B cell (primary cell): Measurements from ENCODE around the gene NAT14. TPM values are rescaled to one million over a fixed set of nuclear protein-coding genes. Genes with fewer than 3 reads are reported as not detected.
A peak's percentile ranks its signal among the peaks of the same experiment; 100 is the strongest.

ENCODE experiments used
- ATAC-seq: fragments of 200-7000 bp; cut with Tn5 transposase; one replicate; pipeline ENCODE4 v1.10.0; 2021; ENCODE audit warnings: low read depth, mild to moderate bottlenecking, moderate number of reproducible peaks, moderate library complexity
- CTCF ChIA-PET: fragments of 350-600 bp; sonication (Branson Sonifier 250); formaldehyde crosslinking; loops from one replicate; lab custom pipeline; 2021; ENCODE audit warnings: antibody characterized with exemption, inconsistent platforms; lab: Charles Lee
- POLR2A ChIA-PET: fragments of 350-600 bp; sonication (Branson Sonifier 250); formaldehyde crosslinking; loops from one replicate; lab custom pipeline; 2021; ENCODE audit warnings: antibody characterized with exemption; lab: Charles Lee
- DNase-seq: peaks from one replicate; pipeline ENCODE4 v3.0.0; 2013
- H2AFZ ChIP-seq: 2 replicates; pipeline ENCODE4 v1.6.1; 2012; ENCODE audit warnings: mild to moderate bottlenecking, low read depth, low read length; ENCODE audit not compliant: insufficient read depth, poor library complexity, severe bottlenecking
- H3K27ac ChIP-seq, 2 donors: 1 replicate in 1 of 2; 2 replicates in 1 of 2; pipeline ENCODE4 v1.5.1; 2012 to 2013; ENCODE audit warnings: low read length in 2 of 2, mild to moderate bottlenecking in 2 of 2, moderate library complexity in 1 of 2
- H3K27me3 ChIP-seq, 4 experiments: fragments of 200-600 bp in 1 of 4; sonication (generic) in 1 of 4; replicated peaks in 1 of 4; 1 replicate in 2 of 4; 2 replicates in 2 of 4; pipeline versions ENCODE4 v1.6.1 to v1.7.0; 2013 to 2016; ENCODE audit warnings: low read length in 3 of 4, mild to moderate bottlenecking in 2 of 4, mixed read lengths in 1 of 4, moderate library complexity in 1 of 4; ENCODE audit not compliant: insufficient read depth in 4 of 4, control insufficient read depth in 3 of 4; ENCODE audit errors: control extremely low read depth in 1 of 4
- H3K36me3 ChIP-seq, 2 experiments: replicated peaks in 1 of 2; 1 replicate in 1 of 2; 2 replicates in 1 of 2; pipeline versions ENCODE4 v1.6.1 to v1.7.1; 2013; ENCODE audit warnings: low read length in 1 of 2; ENCODE audit not compliant: insufficient read depth in 2 of 2, control insufficient read depth in 1 of 2; ENCODE audit errors: control extremely low read depth in 1 of 2, extremely low read depth in 1 of 2
- H3K4me1 ChIP-seq, 2 donors: fragments of 200-600 bp in 1 of 2; sonication (generic) in 1 of 2; 1 replicate in 1 of 2; 2 replicates in 1 of 2; pipeline versions ENCODE4 v1.5.1 to v1.6.1; 2013 to 2017; ENCODE audit warnings: low read length in 2 of 2; ENCODE audit not compliant: control insufficient read depth in 2 of 2, insufficient read depth in 2 of 2
- H3K4me2 ChIP-seq: replicated peaks from 2 replicates; pipeline ENCODE3; 2012; ENCODE audit warnings: mild to moderate bottlenecking, low read depth, low read length; ENCODE audit not compliant: poor library complexity, severe bottlenecking
- H3K4me3 ChIP-seq, 5 experiments: fragments of 200-600 bp in 1 of 5; sonication (generic) in 1 of 5; 1 replicate in 3 of 5; 2 replicates in 2 of 5; pipeline versions ENCODE4 v1.5.1 to v1.7.0; 2011 to 2016; ENCODE audit warnings: low read length in 4 of 5, mild to moderate bottlenecking in 4 of 5, low read depth in 2 of 5, control low read depth in 1 of 5, moderate library complexity in 1 of 5; ENCODE audit not compliant: insufficient read depth in 1 of 5; ENCODE audit errors: control extremely low read depth in 1 of 5, extremely low read depth in 1 of 5
- H3K79me2 ChIP-seq: fragments of 200-600 bp; sonication (generic); one replicate; pipeline ENCODE4 v1.6.0; 2016; ENCODE audit warnings: low read length; ENCODE audit not compliant: control insufficient read depth, insufficient read depth
- H3K9ac ChIP-seq: fragments of 200-600 bp; sonication (generic); 2 replicates; pipeline ENCODE4 v1.6.1; 2017; ENCODE audit warnings: mild to moderate bottlenecking, low read length, moderate library complexity
- H3K9me3 ChIP-seq, 3 donors: one replicate each; pipeline versions ENCODE4 v1.6.1 to v1.7.1; 2013; ENCODE audit warnings: low read length in 2 of 3; ENCODE audit not compliant: control insufficient read depth in 2 of 3, insufficient read depth in 1 of 3; ENCODE audit errors: control extremely low read depth in 1 of 3
- H4K20me1 ChIP-seq: 2 replicates; pipeline ENCODE4 v1.6.0; 2012; ENCODE audit warnings: mild to moderate bottlenecking, low read length; ENCODE audit not compliant: insufficient read depth, control insufficient read depth, poor library complexity, severe bottlenecking
- H3K27ac Mint-ChIP-seq: one replicate; pipeline ENCODE4 v1.8.0; 2021; ENCODE audit warnings: mixed read lengths
- H3K27me3 Mint-ChIP-seq: one replicate; pipeline ENCODE4 v1.8.0; 2021; ENCODE audit warnings: mixed read lengths
- H3K4me1 Mint-ChIP-seq: one replicate; pipeline ENCODE4 v1.8.0; 2021; ENCODE audit warnings: mixed read lengths
- H3K4me3 Mint-ChIP-seq: one replicate; pipeline ENCODE4 v1.8.0; 2021; ENCODE audit warnings: mixed read lengths
- H3K9me3 Mint-ChIP-seq: one replicate; pipeline ENCODE4 v1.8.0; 2022; ENCODE audit warnings: mixed read lengths; ENCODE audit not compliant: insufficient read depth
- EZH2 ChIP-seq: IDR thresholded peaks from 2 replicates; pipeline ENCODE4 v1.6.1; 2012; ENCODE audit warnings: borderline replicate concordance, low read depth, mild to moderate bottlenecking, moderate library complexity, low read length; ENCODE audit not compliant: insufficient read depth, poor library complexity, severe bottlenecking
- WGBS: methylation state at CpG from one replicate; pipeline ENCODE4 v1.1.5; 2013; ENCODE audit warnings: missing lambda C conversion rate; ENCODE audit not compliant: insufficient coverage; 5-methylcytosine and 5-hydroxymethylcytosine counted together
- intact Hi-C: fragments of 100-400 bp; cut with micrococcal nuclease; formaldehyde crosslinking; loops from one replicate; pipeline ENCODE4 v1.10.0; 2022
- polyA plus RNA-seq: library from polyadenylated mRNA; depleted of rRNA; stranded (reverse); fragments of >200 nt; gene quantifications from 2 replicates; pipeline ENCODE4 v1.2.3, GENCODE V29; 2012
- total RNA-seq, 2 donors: library from RNA; stranded (reverse); fragments of 120-200 nt in 1 of 2; gene quantifications; 1 replicate in 1 of 2; 2 replicates in 1 of 2; pipeline versions ENCODE4 v1.2.3 to v1.2.4, GENCODE V29; 2013 to 2022
- TF ChIP-seq, protein P1 (sequence below): fragments of 200-600 bp; IDR thresholded peaks from one replicate; pipeline ENCODE4 v1.8.0; 2022; ENCODE audit warnings: antibody characterized with exemption, mild to moderate bottlenecking

NAT14 gene
- total and polyA plus RNA-seq, 2 donors (not counting 1 experiment from before 2014, with no cell fraction given) = 10.7 to 15.1 TPM

DNA sequence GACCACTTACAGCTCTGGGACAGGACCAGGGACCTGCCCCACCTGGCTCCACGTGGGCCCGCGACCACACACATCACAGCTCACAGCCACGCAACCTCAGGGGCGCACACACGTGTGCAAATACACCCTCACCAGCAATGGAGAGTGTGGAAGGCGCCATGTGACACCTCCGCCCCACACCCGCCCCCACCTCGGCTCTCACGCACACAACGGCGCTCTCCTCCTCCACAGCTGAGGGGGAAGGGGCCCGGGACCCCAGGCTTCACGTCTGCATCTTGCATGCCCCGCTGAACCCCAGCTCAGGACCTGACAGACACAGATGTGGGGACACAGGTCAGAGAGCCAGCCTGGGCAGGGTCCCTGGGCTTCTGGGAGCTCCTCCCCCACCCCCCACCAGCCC is 35.5 kb upstream of the NAT14 start:
- WGBS = 51% methylated on average over 16 of the region's 16 CpGs
- DNase-seq = peak; percentile 27
- no peaks in the 10 kb centered on the region for H4K20me1 ChIP-seq
- H3K9me3 ChIP-seq = peaks cover 0 to 15% (median 0%) of the 10 kb centered on the region in 3 donors
- Mint-ChIP-seq H3K27ac (no peak overlapping the region), H3K4me1 (peaks cover 13% of the 10 kb centered on the region), H3K27me3 (peaks cover 32% of the 10 kb centered on the region), H3K9me3 (no peaks in the 10 kb centered on the region), H3K4me3 (no peak overlapping the region)
- no peaks in the 10 kb centered on the region for H3K36me3 ChIP-seq
- H3K4me1 ChIP-seq = peaks cover 15 to 19% of the 10 kb centered on the region in 2 donors
- H2AFZ ChIP-seq = no peak overlapping the region
- POLR2A ChIA-PET = no interaction called here
- H3K9ac ChIP-seq = no peak overlapping the region
- no peak for ATAC-seq
- TF ChIP-seq, protein P1, sequence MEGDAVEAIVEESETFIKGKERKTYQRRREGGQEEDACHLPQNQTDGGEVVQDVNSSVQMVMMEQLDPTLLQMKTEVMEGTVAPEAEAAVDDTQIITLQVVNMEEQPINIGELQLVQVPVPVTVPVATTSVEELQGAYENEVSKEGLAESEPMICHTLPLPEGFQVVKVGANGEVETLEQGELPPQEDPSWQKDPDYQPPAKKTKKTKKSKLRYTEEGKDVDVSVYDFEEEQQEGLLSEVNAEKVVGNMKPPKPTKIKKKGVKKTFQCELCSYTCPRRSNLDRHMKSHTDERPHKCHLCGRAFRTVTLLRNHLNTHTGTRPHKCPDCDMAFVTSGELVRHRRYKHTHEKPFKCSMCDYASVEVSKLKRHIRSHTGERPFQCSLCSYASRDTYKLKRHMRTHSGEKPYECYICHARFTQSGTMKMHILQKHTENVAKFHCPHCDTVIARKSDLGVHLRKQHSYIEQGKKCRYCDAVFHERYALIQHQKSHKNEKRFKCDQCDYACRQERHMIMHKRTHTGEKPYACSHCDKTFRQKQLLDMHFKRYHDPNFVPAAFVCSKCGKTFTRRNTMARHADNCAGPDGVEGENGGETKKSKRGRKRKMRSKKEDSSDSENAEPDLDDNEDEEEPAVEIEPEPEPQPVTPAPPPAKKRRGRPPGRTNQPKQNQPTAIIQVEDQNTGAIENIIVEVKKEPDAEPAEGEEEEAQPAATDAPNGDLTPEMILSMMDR = no peak
- TF ChIP-seq EZH2 = no peak
- H3K4me2 ChIP-seq = no peak overlapping the region
- CTCF ChIA-PET = no interaction called here
- H3K27ac ChIP-seq = no peak overlapping the region
- peaks cover 0 to 52% (median 15%) of the 10 kb centered on the region in 4 experiments for H3K27me3 ChIP-seq
- H3K4me3 ChIP-seq = no peak overlapping the region
- H3K79me2 ChIP-seq = no peaks in the 10 kb centered on the region
- intact Hi-C loops = no loop called here

DNA sequence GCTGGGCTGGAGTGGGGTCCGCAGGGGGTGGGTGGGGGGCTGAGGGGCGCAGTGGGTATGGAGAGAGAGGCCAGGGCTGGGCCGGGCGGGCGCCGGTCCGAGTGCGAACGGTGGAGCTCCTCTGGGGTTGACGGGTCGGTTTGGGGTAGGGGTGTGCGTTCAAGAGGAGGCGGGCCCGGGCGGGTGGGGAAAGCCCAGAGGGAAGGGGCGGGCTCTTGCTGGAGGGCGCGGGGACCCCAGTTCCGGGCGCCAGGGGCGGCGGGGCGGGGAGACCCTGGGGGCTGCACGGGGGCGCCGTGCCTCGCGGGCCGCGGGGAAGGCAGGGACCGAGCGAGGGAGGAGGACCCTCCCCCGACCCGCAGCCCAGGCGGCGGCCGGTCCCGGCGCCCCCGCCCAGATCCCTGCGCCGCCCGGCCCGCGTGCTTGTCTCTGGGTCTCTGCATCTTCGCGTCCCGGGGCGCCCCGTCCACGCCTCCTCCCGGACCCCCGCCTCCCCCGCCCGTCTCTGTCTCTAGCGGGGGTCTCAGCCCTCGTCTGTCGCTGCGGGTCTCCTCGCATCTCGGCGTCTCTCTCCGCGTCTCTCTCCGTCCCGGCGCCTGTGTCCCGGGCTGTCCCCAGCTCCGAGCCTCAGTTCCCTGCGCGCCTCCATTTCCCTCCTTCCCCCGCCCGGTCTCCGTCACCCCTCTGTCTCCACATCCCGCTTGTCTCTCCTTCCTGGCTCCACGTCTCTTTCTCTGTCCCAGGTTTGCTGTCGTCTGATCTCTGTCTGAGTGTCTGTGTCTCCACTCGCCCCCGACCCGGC is 33.6 kb upstream of the NAT14 start:
- CTCF ChIA-PET = interaction anchor here (1.2 kb wide), 1 partner anchor 198 kb away, joined by 6 read pairs; no protein-coding TSS in a partner anchor

More for the DNA sequence above, 33.6 kb upstream of the NAT14 start:
- Mint-ChIP-seq H3K27me3 (peaks cover 19% of the 10 kb centered on the region), H3K27ac (no peak overlapping the region), H3K4me3 (peak overlapping the region; percentile 66), H3K9me3 (no peaks in the 10 kb centered on the region), H3K4me1 (peaks cover 13% of the 10 kb centered on the region)
- Histone ChIP-seq H3K4me3 (peak overlapping the region in 2 of 5 experiments; percentile 28 to 40), H4K20me1 (no peaks in the 10 kb centered on the region), H2AFZ (peak overlapping the region; percentile 51), H3K4me2 (peak overlapping the region; percentile 81), H3K27ac (no peak overlapping the region), H3K79me2 (no peaks in the 10 kb centered on the region), H3K4me1 (peaks cover 15 to 17% of the 10 kb centered on the region in 2 donors), H3K27me3 (peaks cover 0 to 37% (median 12%) of the 10 kb centered on the region in 4 experiments), H3K36me3 (peaks cover 0 to 2% of the 10 kb centered on the region in 2 experiments), H3K9ac (peak overlapping the region; percentile 53), H3K9me3 (peaks cover 0 to 15% (median 0%) of the 10 kb centered on the region in 3 donors)
- DNase-seq (peak; percentile 58), ATAC-seq (peak; percentile 25)
- POLR2A ChIA-PET = interaction anchor here (0.6 to 0.7 kb wide), 3 partner anchors 8 to 136 kb away, joined by 4 to 8 read pairs (median 5); no protein-coding TSS in a partner anchor
- intact Hi-C loops = no loop called here
- 4% methylated on average over 71 of the region's 80 CpGs for WGBS
- TF ChIP-seq, protein P1 = no peak
- TF ChIP-seq EZH2 = no peak
